Measurements from ENCODE around the gene CCDC61.

DNA sequence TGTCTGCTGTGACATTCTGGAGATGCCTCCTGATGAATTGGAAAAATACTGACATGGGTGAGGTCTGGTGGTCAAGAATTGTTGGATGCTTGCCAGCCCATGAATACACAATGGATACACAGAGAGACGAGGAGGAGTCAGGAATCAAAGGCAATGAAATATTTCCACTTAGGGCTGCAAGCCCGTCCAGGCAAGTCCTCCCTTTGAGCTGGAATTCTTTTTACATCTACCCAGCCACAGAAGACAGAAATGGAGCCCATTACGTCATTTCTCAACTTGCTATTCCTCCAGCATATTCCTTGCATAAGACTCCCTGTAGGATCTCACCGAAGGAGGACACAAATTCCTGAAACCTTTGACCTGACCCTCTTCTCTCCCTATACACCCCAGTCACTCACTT, 61.3 kb downstream of the CCDC61 start:
- no peak for TF ChIP-seq CTCF (conservative IDR thresholded peaks at IDR 0.05)
- no peak for TF ChIP-seq EZH2 (IDR thresholded peaks at IDR 0.05; ENCODE audit: low read depth)

Measured in PC-9 (cell line).